Suppressor macrophage treated with lipopolysaccharide for 1 hour (primary cell): ENCODE data around the gene HERC4.
"Not testable (repeated sequence)": the region's sequence is repeated elsewhere in the genome, so short reads cannot be mapped to it uniquely, and the experiment has no call there.

Source experiments
- DNase-seq, 3 donors: peaks; one replicate each; pipeline ENCODE4 v3.0.0-alpha.2; 2020 to 2022

HERC4 gene

DNA sequence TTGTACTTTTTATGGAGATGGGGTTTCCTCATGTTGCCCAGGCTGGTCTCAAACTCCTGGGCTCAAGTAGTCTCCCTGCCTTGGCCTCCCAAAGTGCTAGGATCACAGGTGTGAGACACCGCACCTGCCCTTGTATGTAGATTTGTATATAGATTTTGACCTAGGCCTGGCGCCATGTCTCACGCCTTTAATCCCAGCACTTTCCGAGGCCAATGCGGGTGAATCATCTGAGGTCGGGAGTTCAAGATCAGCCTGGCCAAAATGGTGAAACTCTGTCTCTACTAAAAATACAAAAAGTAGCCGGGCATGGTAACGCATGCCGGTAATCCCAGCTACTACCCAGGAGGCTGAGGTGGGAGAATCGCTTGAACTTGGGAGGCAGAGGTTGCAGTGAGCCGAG, 197.7 kb downstream of the HERC4 start:
- DNase-seq: not testable (repeated sequence)

DNA sequence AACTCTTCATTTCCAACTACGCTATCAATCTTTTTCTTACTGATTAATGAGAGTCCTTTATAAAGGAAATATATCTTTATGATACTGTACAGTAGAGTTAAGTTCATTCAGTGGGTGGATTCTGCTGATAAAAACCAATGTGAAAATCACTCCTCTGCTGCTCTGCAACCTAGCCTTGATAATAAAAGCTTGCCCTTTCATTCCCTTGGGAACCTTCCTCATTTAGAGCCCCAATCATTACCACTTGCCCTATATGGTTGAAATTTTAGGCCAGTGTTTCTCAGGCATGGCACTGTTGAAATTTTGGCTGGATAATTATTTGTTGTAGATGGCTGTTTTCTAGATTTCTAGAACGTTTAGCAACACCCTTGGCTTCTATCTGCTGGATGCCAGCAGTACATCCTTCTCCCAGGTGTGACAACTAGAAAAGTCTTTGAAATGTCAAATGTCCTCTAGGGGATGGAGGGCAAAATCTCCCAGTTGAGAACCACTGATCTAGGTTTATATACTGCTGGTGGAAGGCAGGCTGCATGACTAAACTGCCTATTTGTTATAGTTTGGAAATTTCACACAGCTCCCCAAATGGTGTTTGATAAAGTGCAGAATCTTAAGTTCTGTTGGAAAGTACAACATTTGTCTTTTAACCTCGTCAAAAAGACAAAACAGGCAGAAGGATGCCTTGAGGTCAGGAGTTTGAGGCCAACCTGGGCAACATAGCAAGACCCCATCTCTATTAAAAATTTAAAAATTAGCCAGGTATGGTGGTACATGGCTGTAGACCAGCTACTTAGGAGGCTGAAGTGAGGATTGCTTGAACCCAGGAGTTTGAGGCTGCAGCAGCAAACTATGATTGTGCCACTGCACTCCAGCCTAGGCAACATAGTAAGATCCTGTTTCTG, 199.5 kb downstream of the HERC4 start:
- DNase-seq: no peak
